ENCODE data around the gene MSH2.

GRCh38 chr2:47508080-47508479, 105.1 kb downstream of the MSH2 start:
- TF ChIP-seq, protein P1, sequence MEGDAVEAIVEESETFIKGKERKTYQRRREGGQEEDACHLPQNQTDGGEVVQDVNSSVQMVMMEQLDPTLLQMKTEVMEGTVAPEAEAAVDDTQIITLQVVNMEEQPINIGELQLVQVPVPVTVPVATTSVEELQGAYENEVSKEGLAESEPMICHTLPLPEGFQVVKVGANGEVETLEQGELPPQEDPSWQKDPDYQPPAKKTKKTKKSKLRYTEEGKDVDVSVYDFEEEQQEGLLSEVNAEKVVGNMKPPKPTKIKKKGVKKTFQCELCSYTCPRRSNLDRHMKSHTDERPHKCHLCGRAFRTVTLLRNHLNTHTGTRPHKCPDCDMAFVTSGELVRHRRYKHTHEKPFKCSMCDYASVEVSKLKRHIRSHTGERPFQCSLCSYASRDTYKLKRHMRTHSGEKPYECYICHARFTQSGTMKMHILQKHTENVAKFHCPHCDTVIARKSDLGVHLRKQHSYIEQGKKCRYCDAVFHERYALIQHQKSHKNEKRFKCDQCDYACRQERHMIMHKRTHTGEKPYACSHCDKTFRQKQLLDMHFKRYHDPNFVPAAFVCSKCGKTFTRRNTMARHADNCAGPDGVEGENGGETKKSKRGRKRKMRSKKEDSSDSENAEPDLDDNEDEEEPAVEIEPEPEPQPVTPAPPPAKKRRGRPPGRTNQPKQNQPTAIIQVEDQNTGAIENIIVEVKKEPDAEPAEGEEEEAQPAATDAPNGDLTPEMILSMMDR (IDR thresholded peaks at IDR 0.05; ENCODE audit: low read length), result no peak
- no peak for TF ChIP-seq EZH2 (IDR thresholded peaks at IDR 0.05; ENCODE audit: borderline replicate concordance, low read length)

Measured in OCI-LY1 (cell line).